Aorta (tissue), 5 donors: ENCODE results near the gene MTO1. TPM values are rescaled to one million over a fixed set of nuclear protein-coding genes. Genes with fewer than 3 reads are reported as not detected.
"Not testable (repeated sequence)": the region's sequence is repeated elsewhere in the genome, so short reads cannot be mapped to it uniquely, and the experiment has no call there.

Experiments used
- ATAC-seq: fragments of 200-7000 bp; cut with Tn5 transposase; one replicate; pipeline ENCODE4 v1.9.1; 2022; ENCODE audit warnings: moderate library complexity; ENCODE audit not compliant: low FRiP score
- DNase-seq, 2 donors: peaks; one replicate each; pipeline ENCODE4 v3.0.0-alpha.2; 2020
- H3K27ac ChIP-seq, 2 donors: one replicate each; pipeline ENCODE4 v1.5.1; 2013; ENCODE audit warnings: low read length in 2 of 2, mild to moderate bottlenecking in 2 of 2, moderate library complexity in 2 of 2, control low read depth in 1 of 2, inconsistent platforms in 1 of 2, low read depth in 1 of 2
- H3K27me3 ChIP-seq, 2 donors: one replicate each; pipeline ENCODE4 v1.6.1; 2013; ENCODE audit warnings: control low read depth in 1 of 2, low read length in 1 of 2, mild to moderate bottlenecking in 1 of 2, moderate library complexity in 1 of 2; ENCODE audit not compliant: insufficient read depth in 2 of 2, control insufficient read depth in 1 of 2
- H3K36me3 ChIP-seq, 2 donors: one replicate each; pipeline ENCODE4 v1.6.1; 2013; ENCODE audit warnings: control low read depth in 1 of 2, low read length in 1 of 2, mild to moderate bottlenecking in 1 of 2; ENCODE audit not compliant: insufficient read depth in 2 of 2, control insufficient read depth in 1 of 2
- H3K4me1 ChIP-seq, 2 donors: one replicate each; pipeline ENCODE4 v1.6.1; 2013; ENCODE audit warnings: low read length in 2 of 2, control low read depth in 1 of 2, mild to moderate bottlenecking in 1 of 2, moderate library complexity in 1 of 2; ENCODE audit not compliant: insufficient read depth in 2 of 2, control insufficient read depth in 1 of 2
- H3K4me3 ChIP-seq, 2 donors: one replicate each; pipeline ENCODE4 v1.5.1; 2013; ENCODE audit warnings: low read length in 2 of 2, control low read depth in 1 of 2, mild to moderate bottlenecking in 1 of 2
- H3K9me3 ChIP-seq: one replicate; pipeline ENCODE4 v1.6.1; 2013; ENCODE audit warnings: mild to moderate bottlenecking, low read length; ENCODE audit not compliant: control insufficient read depth
- WGBS, 2 donors: extraction: QIAGEN DNeasy Blood & Tissue Kit; methylation state at CpG; one replicate each; pipeline ENCODE4 v1.1.7; 2013; 5-methylcytosine and 5-hydroxymethylcytosine counted together
- intact Hi-C, 2 donors: fragments of 100-400 bp; cut with DNase I; formaldehyde crosslinking; loops; one replicate each; pipeline versions ENCODE4 v1.14.2 to v1.15.0; 2022
- polyA plus RNA-seq, 2 donors: library from polyadenylated mRNA; stranded (reverse); fragments of 200-250 nt; gene quantifications; one replicate each; pipeline ENCODE4 v1.2.3, GENCODE V29; 2013
- total RNA-seq, 2 donors: library from RNA; stranded (reverse); fragmentation: NEBNext Ultra II Directional; extraction: Animal tissue kit (Norgen Biotek cat#: 25700); gene quantifications; one replicate each; pipeline ENCODE4 v1.2.1, GENCODE V29; 2021
- donor health status: healthy with polysubstance abuse.
- donor health status: Bipolar disorder and iron deficiency.
- donor health status: DM: no; HTN: no; CAD: no.
- donor health status: DM: no; HTN: no; CAD: no.
- donor health status: DM: yes; HTN: yes; CAD: no.

Gene MTO1
- total and polyA plus RNA-seq, 4 donors: 6.3 to 33.0 (median 17.6) TPM

DNA sequence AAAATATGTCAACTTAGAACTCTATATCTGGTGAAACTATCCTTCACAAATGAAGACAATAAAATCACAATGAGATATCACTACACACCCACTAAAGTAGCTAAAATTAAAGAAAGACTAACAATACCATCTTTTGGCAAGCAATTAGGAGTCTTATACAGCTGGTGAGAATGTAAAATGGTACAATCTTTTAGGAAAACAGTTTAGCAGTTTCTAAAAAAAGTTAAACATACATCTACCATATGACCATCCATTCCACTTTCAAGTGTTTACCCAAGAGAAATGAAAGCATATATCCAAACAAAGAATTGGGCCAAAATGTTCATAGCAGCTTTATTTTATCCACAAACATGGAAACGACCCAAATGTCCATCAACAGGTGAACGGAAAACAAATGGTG lies 73.1 kb downstream of the MTO1 start:
- ATAC-seq (no peak), DNase-seq (no peak)
- Histone ChIP-seq H3K27me3 (no peaks in the 10 kb centered on the region), H3K9me3 (no peaks in the 10 kb centered on the region), H3K4me1 (no peaks in the 10 kb centered on the region), H3K36me3 (no peaks in the 10 kb centered on the region), H3K4me3 (no peak overlapping the region), H3K27ac (no peak overlapping the region)
- WGBS, 2 donors: 54 to 55% methylated on average over 2 of the region's 2 CpGs
- intact Hi-C loops: no loop called here

DNA sequence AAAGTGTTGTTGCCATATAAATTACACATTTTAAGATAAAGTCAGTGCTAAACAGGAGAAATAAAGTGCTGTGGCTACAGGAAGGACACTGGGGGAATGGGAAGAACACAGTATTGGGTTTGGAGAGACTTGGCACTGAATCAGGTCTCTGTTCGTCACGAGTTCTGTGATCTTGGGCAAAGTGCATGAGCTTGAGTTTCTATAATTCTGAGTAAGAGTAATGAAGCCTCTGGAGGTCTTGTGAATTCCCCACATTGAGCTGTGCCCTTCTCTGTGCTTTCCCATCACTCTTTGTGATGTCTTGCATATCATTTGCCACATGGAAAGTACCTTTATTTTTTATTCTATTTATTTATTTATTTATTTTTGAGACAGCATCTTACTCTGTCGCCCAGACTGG lies 76.1 kb downstream of the MTO1 start:
- ATAC-seq: no peak
- H3K36me3 ChIP-seq: no peaks in the 10 kb centered on the region
- intact Hi-C loops: no loop called here

GRCh38 chr6:73538116-73538779 lies 76.7 kb downstream of the MTO1 start:
- H3K27ac ChIP-seq: no peak overlapping the region
- ATAC-seq: no peak
- no peaks in the 10 kb centered on the region for H3K36me3 ChIP-seq
- no peaks in the 10 kb centered on the region for H3K4me1 ChIP-seq
- intact Hi-C loops: no loop called here
- no peak for DNase-seq
- H3K4me3 ChIP-seq: no peak overlapping the region
- no peaks in the 10 kb centered on the region for H3K9me3 ChIP-seq
- H3K27me3 ChIP-seq: no peaks in the 10 kb centered on the region
- WGBS, 2 donors: 95 to 96% methylated on average over 10 of the region's 10 CpGs

More for the DNA sequence above, 76.1 kb downstream of the MTO1 start:
- H3K27me3 ChIP-seq: no peaks in the 10 kb centered on the region
- H3K4me3 ChIP-seq: no peak overlapping the region
- no peak overlapping the region for H3K27ac ChIP-seq
- H3K9me3 ChIP-seq: no peaks in the 10 kb centered on the region
- 74 to 77% methylated on average over 3 of the region's 3 CpGs for WGBS, 2 donors
- no peaks in the 10 kb centered on the region for H3K4me1 ChIP-seq
- DNase-seq: no peak

DNA sequence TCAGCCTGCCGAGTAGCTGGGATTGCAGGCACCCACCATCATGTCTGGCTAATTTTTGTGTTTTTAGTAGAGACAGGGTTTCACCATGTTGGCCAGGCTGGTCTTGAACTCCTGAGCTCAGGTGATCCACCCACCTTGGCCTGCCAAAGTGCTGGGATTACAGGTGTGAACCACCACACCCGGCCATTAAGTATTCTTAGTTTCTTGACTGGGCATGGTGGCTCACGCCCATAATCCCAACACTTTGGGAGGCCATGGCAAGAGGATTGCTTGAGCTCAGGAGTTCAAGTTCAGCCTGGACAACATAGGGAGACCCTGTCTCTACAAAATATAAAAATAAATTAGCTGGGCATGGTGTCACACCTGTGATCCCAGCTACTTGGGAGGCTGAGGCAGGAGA lies 80.9 kb downstream of the MTO1 start:
- H3K27ac ChIP-seq, ATAC-seq, H3K4me3 ChIP-seq, H3K4me1 ChIP-seq, H3K36me3 ChIP-seq, H3K27me3 ChIP-seq, intact Hi-C loops, H3K9me3 ChIP-seq, DNase-seq: not testable (repeated sequence)
- 90 to 92% methylated on average over 3 of the region's 3 CpGs for WGBS, 2 donors

GRCh38 chr6:73542891-73543290 lies 81.4 kb downstream of the MTO1 start:
- Histone ChIP-seq H3K36me3 (no peaks in the 10 kb centered on the region), H3K4me3 (no peak overlapping the region), H3K9me3 (no peaks in the 10 kb centered on the region), H3K27ac (no peak overlapping the region), H3K27me3 (no peaks in the 10 kb centered on the region), H3K4me1 (no peaks in the 10 kb centered on the region)
- DNase-seq (no peak), ATAC-seq (no peak)
- intact Hi-C loops: no loop called here
- WGBS, 2 donors: 89 to 95% methylated on average over 5 of the region's 5 CpGs

- DNase-seq: no peak
- WGBS, 2 donors: 65 to 79% methylated on average over 1 of the region's 1 CpG
- no peaks in the 10 kb centered on the region for H3K27me3 ChIP-seq
- H3K9me3 ChIP-seq: no peaks in the 10 kb centered on the region
- no peak for ATAC-seq
- H3K4me3 ChIP-seq: no peak overlapping the region
- H3K4me1 ChIP-seq: no peaks in the 10 kb centered on the region
- H3K36me3 ChIP-seq: no peaks in the 10 kb centered on the region
- H3K27ac ChIP-seq: no peak overlapping the region
- intact Hi-C loops: no loop called here
Observed at GRCh38 chr6:73547036-73547435, 85.5 kb downstream of the MTO1 start.

- no peak for ATAC-seq
- Histone ChIP-seq H3K4me3 (no peak overlapping the region), H3K27me3 (no peaks in the 10 kb centered on the region), H3K4me1 (no peaks in the 10 kb centered on the region), H3K36me3 (no peaks in the 10 kb centered on the region), H3K27ac (no peak overlapping the region), H3K9me3 (no peaks in the 10 kb centered on the region)
- WGBS, 2 donors: 88 to 94% methylated on average over 12 of the region's 12 CpGs
- intact Hi-C loops: no loop called here
- no peak for DNase-seq
Observed at GRCh38 chr6:73548458-73549446, 87.2 kb downstream of the MTO1 start.

DNA sequence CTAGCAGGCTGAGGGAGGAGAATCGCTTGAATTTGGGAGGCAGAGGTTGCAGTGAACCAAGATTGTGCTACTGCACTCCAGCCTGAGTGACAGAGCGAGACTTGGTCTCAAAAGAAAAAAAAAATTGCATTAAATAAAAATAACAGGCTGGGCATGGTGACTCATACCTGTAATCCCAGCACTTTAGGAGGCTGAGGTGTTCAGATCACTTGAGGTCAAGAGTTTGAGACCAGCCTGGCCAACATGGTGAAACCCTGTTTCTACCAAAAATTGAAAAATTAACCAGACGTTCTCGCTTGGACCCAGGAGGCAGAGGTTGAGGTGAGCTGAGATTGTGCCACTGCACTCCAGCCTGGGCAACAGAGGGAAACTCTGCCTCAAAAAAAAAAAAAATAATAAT lies 89.6 kb downstream of the MTO1 start:
- H3K4me3 ChIP-seq, ATAC-seq, H3K4me1 ChIP-seq, H3K27ac ChIP-seq, H3K27me3 ChIP-seq, H3K9me3 ChIP-seq, H3K36me3 ChIP-seq, DNase-seq, intact Hi-C loops: not testable (repeated sequence)
- WGBS, 2 donors: 92 to 94% methylated on average over 4 of the region's 4 CpGs
